ENCODE results near the gene MUC2.

Gene MUC2

DNA sequence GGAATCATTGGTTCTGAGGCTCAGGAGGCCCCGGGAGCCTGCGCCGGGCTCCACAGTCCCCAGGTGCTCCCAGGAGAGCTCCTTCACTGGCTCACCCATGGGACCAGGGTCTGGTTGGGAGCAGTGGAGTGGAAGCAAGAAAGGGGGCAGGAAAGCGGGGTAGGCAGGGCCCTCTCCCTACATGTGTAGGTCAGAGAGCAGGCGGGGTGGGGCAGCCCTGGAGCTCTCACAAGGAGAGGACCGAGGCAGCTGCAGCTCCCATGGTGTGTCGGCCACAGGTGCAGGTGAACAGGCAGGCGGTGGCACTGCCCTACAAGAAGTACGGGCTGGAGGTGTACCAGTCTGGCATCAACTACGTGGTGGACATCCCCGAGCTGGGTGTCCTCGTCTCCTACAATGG, 28.3 kb downstream of the MUC2 start:
- H3K4me3 ChIP-seq (ENCODE audit: low read depth, low read length) = no peak overlapping the region
- TF ChIP-seq, protein P1, sequence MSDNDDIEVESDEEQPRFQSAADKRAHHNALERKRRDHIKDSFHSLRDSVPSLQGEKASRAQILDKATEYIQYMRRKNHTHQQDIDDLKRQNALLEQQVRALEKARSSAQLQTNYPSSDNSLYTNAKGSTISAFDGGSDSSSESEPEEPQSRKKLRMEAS (IDR thresholded peaks at IDR 0.05; ENCODE audit: low read depth, low read length) = no peak
- TF ChIP-seq MYC (IDR thresholded peaks at IDR 0.05; ENCODE audit: low read depth, low read length) = no peak
- no peak for DNase-seq (ENCODE audit: low read depth)

DNA sequence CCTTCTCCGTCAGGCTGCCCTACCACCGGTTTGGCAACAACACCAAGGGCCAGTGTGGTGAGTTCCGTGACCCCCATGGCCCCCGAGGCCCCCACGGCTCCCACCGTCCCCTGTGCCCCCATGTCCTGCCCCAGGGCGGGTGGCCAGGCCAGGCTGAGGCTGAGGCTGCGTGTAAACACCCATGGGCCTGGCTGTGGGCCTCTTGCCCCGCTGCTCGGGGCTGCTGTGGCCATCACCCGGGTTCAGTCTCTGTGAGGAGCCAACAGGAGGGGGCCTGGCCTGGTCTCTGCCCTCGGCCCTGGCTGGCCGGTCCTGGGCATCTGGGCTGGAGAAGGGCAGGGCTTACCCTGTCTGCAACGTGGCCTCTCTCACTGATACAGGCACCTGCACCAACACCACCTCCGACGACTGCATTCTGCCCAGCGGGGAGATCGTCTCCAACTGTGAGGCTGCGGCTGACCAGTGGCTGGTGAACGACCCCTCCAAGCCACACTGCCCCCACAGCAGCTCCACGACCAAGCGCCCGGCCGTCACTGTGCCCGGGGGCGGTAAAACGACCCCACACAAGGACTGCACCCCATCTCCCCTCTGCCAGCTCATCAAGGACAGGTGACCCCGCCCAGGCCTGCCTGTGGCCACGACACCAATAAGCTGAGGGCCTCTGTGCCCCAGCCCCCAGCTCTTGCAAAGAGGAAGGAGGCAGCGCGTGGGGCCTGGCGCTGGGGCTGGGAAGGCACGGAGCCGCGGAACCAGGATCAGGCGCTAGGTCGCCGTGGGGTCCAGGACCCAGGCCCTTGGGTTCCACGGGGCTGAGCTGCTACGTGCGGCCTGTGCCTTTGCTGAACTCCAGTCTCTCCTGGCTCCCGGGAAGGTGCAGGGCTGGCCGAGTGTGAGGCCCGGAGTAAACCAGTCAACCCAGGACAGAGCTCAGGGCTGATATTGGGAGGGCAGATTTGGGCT, 29.0 kb downstream of the MUC2 start:
- TF ChIP-seq, protein P1 (IDR thresholded peaks at IDR 0.05; ENCODE audit: low read depth, low read length) = no peak
- no peak for TF ChIP-seq MYC (IDR thresholded peaks at IDR 0.05; ENCODE audit: low read depth, low read length)
- TF ChIP-seq POLR2A (IDR thresholded peaks at IDR 0.05; ENCODE audit: extremely low read depth, insufficient read length) = no peak
- TF ChIP-seq, protein P2, sequence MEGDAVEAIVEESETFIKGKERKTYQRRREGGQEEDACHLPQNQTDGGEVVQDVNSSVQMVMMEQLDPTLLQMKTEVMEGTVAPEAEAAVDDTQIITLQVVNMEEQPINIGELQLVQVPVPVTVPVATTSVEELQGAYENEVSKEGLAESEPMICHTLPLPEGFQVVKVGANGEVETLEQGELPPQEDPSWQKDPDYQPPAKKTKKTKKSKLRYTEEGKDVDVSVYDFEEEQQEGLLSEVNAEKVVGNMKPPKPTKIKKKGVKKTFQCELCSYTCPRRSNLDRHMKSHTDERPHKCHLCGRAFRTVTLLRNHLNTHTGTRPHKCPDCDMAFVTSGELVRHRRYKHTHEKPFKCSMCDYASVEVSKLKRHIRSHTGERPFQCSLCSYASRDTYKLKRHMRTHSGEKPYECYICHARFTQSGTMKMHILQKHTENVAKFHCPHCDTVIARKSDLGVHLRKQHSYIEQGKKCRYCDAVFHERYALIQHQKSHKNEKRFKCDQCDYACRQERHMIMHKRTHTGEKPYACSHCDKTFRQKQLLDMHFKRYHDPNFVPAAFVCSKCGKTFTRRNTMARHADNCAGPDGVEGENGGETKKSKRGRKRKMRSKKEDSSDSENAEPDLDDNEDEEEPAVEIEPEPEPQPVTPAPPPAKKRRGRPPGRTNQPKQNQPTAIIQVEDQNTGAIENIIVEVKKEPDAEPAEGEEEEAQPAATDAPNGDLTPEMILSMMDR (IDR thresholded peaks at IDR 0.05; ENCODE audit: low read depth, low read length) = no peak
- no peak overlapping the region for H3K4me3 ChIP-seq (ENCODE audit: low read depth, low read length)
- no peak for DNase-seq (ENCODE audit: low read depth)

DNA sequence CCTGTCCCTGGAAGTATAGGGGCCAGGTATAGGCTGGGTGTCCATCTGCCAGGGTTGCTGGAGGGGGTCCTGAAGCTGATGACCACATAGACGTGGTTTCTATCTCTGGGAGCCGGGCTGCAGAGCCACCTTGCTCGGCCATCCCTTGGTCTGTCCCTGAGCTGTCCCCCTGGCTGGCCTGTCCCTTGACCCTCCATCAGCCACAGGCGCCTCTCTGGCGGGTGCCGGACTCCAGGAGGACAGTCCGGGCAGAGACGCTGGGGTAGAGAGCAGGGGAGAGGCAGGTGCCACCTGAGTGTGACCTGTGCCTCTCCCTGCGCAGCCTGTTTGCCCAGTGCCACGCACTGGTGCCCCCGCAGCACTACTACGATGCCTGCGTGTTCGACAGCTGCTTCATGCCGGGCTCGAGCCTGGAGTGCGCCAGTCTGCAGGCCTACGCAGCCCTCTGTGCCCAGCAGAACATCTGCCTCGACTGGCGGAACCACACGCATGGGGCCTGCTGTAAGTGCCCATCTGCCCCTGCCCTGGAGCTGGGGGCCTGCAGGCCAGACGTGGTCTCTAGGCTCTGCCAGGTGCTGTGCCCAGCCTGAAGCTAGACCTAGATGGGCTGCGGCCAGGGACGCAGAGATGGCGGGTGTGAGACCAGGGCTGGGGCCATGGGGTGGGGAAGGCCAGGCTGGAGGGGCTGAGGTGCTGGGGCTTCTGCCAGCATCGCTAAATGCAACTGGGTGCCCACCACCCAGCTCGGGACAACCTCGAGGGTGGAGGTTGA, 29.9 kb downstream of the MUC2 start:
- TF ChIP-seq, protein P1 (IDR thresholded peaks at IDR 0.05; ENCODE audit: low read depth, low read length) = no peak
- TF ChIP-seq, protein P2 (IDR thresholded peaks at IDR 0.05; ENCODE audit: low read depth, low read length) = no peak
- no peak for DNase-seq (ENCODE audit: low read depth)
- H3K4me3 ChIP-seq (ENCODE audit: low read depth, low read length) = no peak overlapping the region

DNA sequence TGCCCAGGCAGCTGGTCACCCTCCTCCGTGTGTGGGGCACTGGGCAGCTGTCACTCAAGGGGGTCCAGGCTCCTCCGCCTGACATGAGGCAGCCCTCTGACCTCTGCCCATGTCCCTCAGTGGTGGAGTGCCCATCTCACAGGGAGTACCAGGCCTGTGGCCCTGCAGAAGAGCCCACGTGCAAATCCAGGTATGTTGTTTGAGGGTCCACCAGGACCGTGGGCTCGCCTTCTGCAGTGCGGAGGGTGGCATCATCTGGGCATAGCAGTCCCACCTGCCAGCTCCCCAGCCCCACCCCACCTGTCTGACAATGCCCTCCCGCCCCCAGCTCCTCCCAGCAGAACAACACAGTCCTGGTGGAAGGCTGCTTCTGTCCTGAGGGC, 30.5 kb downstream of the MUC2 start:
- TF ChIP-seq, protein P2 (IDR thresholded peaks at IDR 0.05; ENCODE audit: low read depth, low read length) = no peak
- TF ChIP-seq, protein P1 (IDR thresholded peaks at IDR 0.05; ENCODE audit: low read depth, low read length) = no peak
- TF ChIP-seq POLR2A (IDR thresholded peaks at IDR 0.05; ENCODE audit: extremely low read depth, insufficient read length) (no peak), MYC (IDR thresholded peaks at IDR 0.05; ENCODE audit: low read depth, low read length) (no peak)
- no peak for DNase-seq (ENCODE audit: low read depth)

DNA sequence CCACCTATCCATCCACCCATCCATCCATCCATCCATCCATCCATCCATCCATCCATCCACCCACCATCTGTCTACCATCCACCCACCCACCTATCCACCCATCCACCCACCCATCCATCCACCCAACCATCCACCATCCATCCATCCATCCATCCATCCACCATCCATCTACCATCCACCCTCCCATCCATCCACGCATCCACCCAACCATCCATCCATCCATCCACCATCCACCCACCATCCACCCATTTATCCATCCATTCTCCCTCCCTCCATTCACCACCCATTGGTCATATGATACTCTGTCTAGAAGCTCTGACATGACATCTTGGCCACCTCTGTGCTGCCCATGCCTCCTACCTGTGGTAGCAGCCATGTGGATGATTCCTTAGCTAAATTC, 31.7 kb downstream of the MUC2 start:
- TF ChIP-seq MYC (IDR thresholded peaks at IDR 0.05; ENCODE audit: low read depth, low read length) = no peak
- TF ChIP-seq, protein P1 (IDR thresholded peaks at IDR 0.05; ENCODE audit: low read depth, low read length) = no peak
- no peak for DNase-seq (ENCODE audit: low read depth)
- H3K4me3 ChIP-seq (ENCODE audit: low read depth, low read length) = no peak overlapping the region

More for the DNA sequence above, 30.5 kb downstream of the MUC2 start:
- no peak overlapping the region for H3K4me3 ChIP-seq (ENCODE audit: low read depth, low read length)

DNA sequence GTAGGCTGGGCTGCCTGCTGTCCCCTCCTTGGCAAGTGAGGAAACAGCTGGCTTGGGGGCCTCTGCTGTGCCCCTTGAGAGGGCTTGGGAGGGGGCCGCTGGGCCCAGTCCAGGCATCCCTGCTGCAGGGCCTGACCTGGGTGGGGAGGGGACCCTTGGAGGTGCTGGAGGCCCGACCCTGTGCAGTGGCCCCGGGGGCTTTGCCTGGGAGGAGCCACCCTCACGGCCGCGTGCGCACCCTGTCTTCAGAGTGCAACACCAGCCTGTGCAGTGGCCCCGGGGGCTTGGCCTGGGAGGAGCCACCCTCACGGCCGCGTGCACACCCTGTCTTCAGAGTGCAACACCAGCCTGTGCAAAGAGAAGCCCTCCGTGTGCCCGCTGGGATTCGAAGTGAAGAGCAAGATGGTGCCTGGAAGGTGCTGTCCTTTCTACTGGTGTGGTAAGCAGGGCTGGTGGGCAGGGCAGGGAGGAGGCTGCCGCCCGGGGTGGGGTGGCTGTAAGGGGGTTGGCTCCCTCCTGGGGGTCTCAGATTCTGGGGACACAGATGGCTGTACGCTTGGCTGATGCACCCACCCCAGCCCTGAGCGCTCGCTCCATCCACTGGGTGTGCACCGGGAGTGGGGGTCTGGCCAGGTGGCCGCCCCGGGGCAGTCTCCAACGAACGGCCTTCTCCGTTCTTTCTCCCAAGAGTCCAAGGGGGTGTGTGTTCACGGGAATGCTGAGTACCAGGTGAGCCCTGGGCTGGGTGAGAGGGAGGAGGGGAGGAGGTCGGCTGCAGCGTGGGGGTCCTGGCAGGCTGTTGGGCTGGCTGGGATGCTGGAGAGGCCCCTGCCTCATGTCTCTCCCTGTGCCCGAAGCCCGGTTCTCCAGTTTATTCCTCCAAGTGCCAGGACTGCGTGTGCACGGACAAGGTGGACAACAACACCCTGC, 32.9 kb downstream of the MUC2 start:
- DNase-seq (ENCODE audit: low read depth) = no peak

More for the DNA sequence above, 32.9 kb downstream of the MUC2 start:
- no peak overlapping the region for H3K4me3 ChIP-seq (ENCODE audit: low read depth, low read length)
- no peak for TF ChIP-seq POLR2A (IDR thresholded peaks at IDR 0.05; ENCODE audit: extremely low read depth, insufficient read length)
- TF ChIP-seq, protein P1 (IDR thresholded peaks at IDR 0.05; ENCODE audit: low read depth, low read length) = no peak
- no peak for TF ChIP-seq MYC (IDR thresholded peaks at IDR 0.05; ENCODE audit: low read depth, low read length)
- TF ChIP-seq, protein P2 (IDR thresholded peaks at IDR 0.05; ENCODE audit: low read depth, low read length) = no peak
